H9 (cell line): Measurements from ENCODE around the gene UNC13D. TPM values are rescaled to one million over a fixed set of nuclear protein-coding genes. Genes with fewer than 3 reads are reported as not detected.

Experiments used
- DNase-seq: peaks from one replicate; pipeline ENCODE4 v3.0.0-alpha.2; 2017
- H2AFZ ChIP-seq: one replicate; pipeline ENCODE4 v1.6.1; 2013; ENCODE audit warnings: mild to moderate bottlenecking, low read length, control low read depth, moderate library complexity
- H2AK5ac ChIP-seq: 2 replicates; pipeline ENCODE4 v1.6.1; 2013; ENCODE audit warnings: low read length, control low read depth, mixed read lengths; ENCODE audit not compliant: insufficient read length
- H2BK120ac ChIP-seq: one replicate; pipeline ENCODE4 v1.6.1; 2013; ENCODE audit warnings: low read depth, mild to moderate bottlenecking, low read length, control low read depth, inconsistent platforms; ENCODE audit not compliant: poor library complexity, severe bottlenecking
- H2BK12ac ChIP-seq: 2 replicates; pipeline ENCODE4 v1.6.1; 2013; ENCODE audit warnings: low read length, control low read depth, mixed read lengths, low read depth; ENCODE audit not compliant: insufficient read length
- H2BK15ac ChIP-seq: 2 replicates; pipeline ENCODE4 v1.6.1; 2013; ENCODE audit warnings: low read depth, low read length, control low read depth
- H2BK20ac ChIP-seq: one replicate; pipeline ENCODE4 v1.6.1; 2013; ENCODE audit warnings: low read depth, mild to moderate bottlenecking, low read length, control low read depth, inconsistent platforms; ENCODE audit not compliant: poor library complexity, severe bottlenecking
- H2BK5ac ChIP-seq: 2 replicates; pipeline ENCODE4 v1.6.1; 2013; ENCODE audit warnings: low read length, control low read depth, mixed read lengths; ENCODE audit not compliant: insufficient read length
- H3K14ac ChIP-seq: 2 replicates; pipeline ENCODE4 v1.6.1; 2013; ENCODE audit warnings: low read length, control low read depth; ENCODE audit not compliant: insufficient read depth
- H3K18ac ChIP-seq: 2 replicates; pipeline ENCODE4 v1.6.1; 2013; ENCODE audit warnings: low read depth, mild to moderate bottlenecking, mixed read lengths, low read length, control low read depth; ENCODE audit not compliant: insufficient read length
- H3K23ac ChIP-seq: 2 replicates; pipeline ENCODE4 v1.6.1; 2013; ENCODE audit warnings: low read length, control low read depth, mixed read lengths, low read depth; ENCODE audit not compliant: insufficient read length
- H3K23me2 ChIP-seq: 2 replicates; pipeline ENCODE4 v1.6.1; 2013; ENCODE audit warnings: low read depth, mild to moderate bottlenecking, mixed read lengths, low read length, control low read depth; ENCODE audit not compliant: insufficient read length, poor library complexity, severe bottlenecking
- H3K27ac ChIP-seq: 2 replicates; pipeline ENCODE4 v1.5.1; 2013; ENCODE audit warnings: low read length, control low read depth, mixed read lengths, low read depth; ENCODE audit not compliant: insufficient read length
- H3K27me3 ChIP-seq: 2 replicates; pipeline ENCODE4 v1.6.1; 2013; ENCODE audit warnings: low read length, control low read depth, inconsistent platforms; ENCODE audit not compliant: insufficient read depth
- H3K4ac ChIP-seq: 2 replicates; pipeline ENCODE4 v1.6.1; 2013; ENCODE audit warnings: low read depth, mild to moderate bottlenecking, control low read depth, inconsistent platforms, low read length, moderate library complexity
- H3K4me1 ChIP-seq: 2 replicates; pipeline ENCODE4 v1.6.1; 2013; ENCODE audit warnings: low read length, control low read depth, inconsistent platforms; ENCODE audit not compliant: insufficient read depth
- H3K4me2 ChIP-seq: 2 replicates; pipeline ENCODE4 v1.6.1; 2013; ENCODE audit warnings: low read length, control low read depth, mixed read lengths; ENCODE audit not compliant: insufficient read length, insufficient read depth
- H3K56ac ChIP-seq: 2 replicates; pipeline ENCODE4 v1.6.1; 2013; ENCODE audit warnings: low read depth, mild to moderate bottlenecking, mixed read lengths, low read length, control low read depth; ENCODE audit not compliant: insufficient read length
- H3K79me1 ChIP-seq: 2 replicates; pipeline ENCODE4 v1.6.1; 2013; ENCODE audit warnings: low read depth, mild to moderate bottlenecking, moderate library complexity, low read length, control low read depth, inconsistent platforms; ENCODE audit not compliant: insufficient read depth, poor library complexity, severe bottlenecking
- H3K79me2 ChIP-seq: 2 replicates; pipeline ENCODE4 v1.6.1; 2013; ENCODE audit warnings: low read length, control low read depth, inconsistent platforms; ENCODE audit not compliant: insufficient read depth
- H3K9ac ChIP-seq: 2 replicates; pipeline ENCODE4 v1.6.1; 2013; ENCODE audit warnings: low read length, control low read depth, mixed read lengths; ENCODE audit not compliant: insufficient read length; ENCODE audit errors: extremely low read depth
- H3K9me3 ChIP-seq: one replicate; pipeline ENCODE4 v1.6.1; 2013; ENCODE audit warnings: low read depth, low read length, inconsistent platforms; ENCODE audit not compliant: control insufficient read depth
- H3T11ph ChIP-seq: one replicate; pipeline ENCODE4 v1.6.1; 2013; ENCODE audit warnings: mild to moderate bottlenecking, low read length, control low read depth, inconsistent platforms
- H4K20me1 ChIP-seq: one replicate; pipeline ENCODE4 v1.6.1; 2013; ENCODE audit not compliant: control insufficient read depth, insufficient read length, insufficient read depth
- H4K5ac ChIP-seq: 2 replicates; pipeline ENCODE4 v1.6.1; 2013; ENCODE audit warnings: low read depth, mild to moderate bottlenecking, mixed read lengths, low read length, control low read depth; ENCODE audit not compliant: insufficient read length
- H4K8ac ChIP-seq: replicated peaks from 2 replicates; pipeline ENCODE4 v1.6.1; 2013; ENCODE audit warnings: low read length, control low read depth, mixed read lengths, low read depth; ENCODE audit not compliant: insufficient read length
- H4K91ac ChIP-seq: 2 replicates; pipeline ENCODE4 v1.6.1; 2013; ENCODE audit warnings: low read depth, mild to moderate bottlenecking, moderate library complexity, mixed read lengths, low read length, control low read depth; ENCODE audit not compliant: insufficient read length
- H3K27ac Mint-ChIP-seq, 3 experiments: 2 replicates in 2 of 3; 3 replicates in 1 of 3; pipeline ENCODE4 v1.8.0; 2020 to 2021; ENCODE audit warnings: mixed read lengths in 3 of 3, mild to moderate bottlenecking in 1 of 3, moderate library complexity in 1 of 3
- H3K27me3 Mint-ChIP-seq: 2 replicates; pipeline ENCODE4 v1.8.0; 2021; ENCODE audit warnings: low read depth, mild to moderate bottlenecking, moderate library complexity, mixed read lengths
- H3K36me3 Mint-ChIP-seq, 3 experiments: 2 replicates in 2 of 3; 3 replicates in 1 of 3; pipeline ENCODE4 v1.8.0; 2020 to 2021; ENCODE audit warnings: low read depth in 3 of 3, mixed read lengths in 3 of 3; ENCODE audit not compliant: insufficient read depth in 1 of 3
- H3K4me1 Mint-ChIP-seq, 2 experiments: 2 replicates each; pipeline ENCODE4 v1.8.0; 2020; ENCODE audit warnings: mixed read lengths in 2 of 2
- H3K4me3 Mint-ChIP-seq, 2 experiments: 2 replicates in 1 of 2; 3 replicates in 1 of 2; pipeline ENCODE4 v1.8.0; 2020 to 2021; ENCODE audit warnings: mild to moderate bottlenecking in 2 of 2, mixed read lengths in 2 of 2, moderate library complexity in 1 of 2
- H3K9me3 Mint-ChIP-seq, 2 experiments: 2 replicates in 1 of 2; 3 replicates in 1 of 2; pipeline ENCODE4 v1.8.0; 2020; ENCODE audit warnings: mild to moderate bottlenecking in 2 of 2, mixed read lengths in 2 of 2, moderate library complexity in 1 of 2
- WGBS: extraction: QIAGEN DNeasy Blood & Tissue Kit; methylation state at CpG from one replicate; pipeline ENCODE4 v1.1.7; 2013; ENCODE audit warnings: missing lambda C conversion rate, low lambda C conversion rate, mixed read lengths; ENCODE audit not compliant: insufficient read length; ENCODE audit errors: extremely low coverage; 5-methylcytosine and 5-hydroxymethylcytosine counted together
- total RNA-seq: library from RNA; stranded (reverse); gene quantifications from 2 replicates; pipeline ENCODE4 v1.2.1, GENCODE V29; 2021
- TF ChIP-seq, protein P1 (sequence below): fragments of 200-600 bp; sonication (generic); conservative IDR thresholded peaks from 3 replicates; pipeline ENCODE4 v1.8.0; 2021; ENCODE audit warnings: antibody characterized with exemption, mild to moderate bottlenecking

The UNC13D gene
- total RNA-seq, 1 experiment from 2014 or later, result 6.3 TPM

DNA sequence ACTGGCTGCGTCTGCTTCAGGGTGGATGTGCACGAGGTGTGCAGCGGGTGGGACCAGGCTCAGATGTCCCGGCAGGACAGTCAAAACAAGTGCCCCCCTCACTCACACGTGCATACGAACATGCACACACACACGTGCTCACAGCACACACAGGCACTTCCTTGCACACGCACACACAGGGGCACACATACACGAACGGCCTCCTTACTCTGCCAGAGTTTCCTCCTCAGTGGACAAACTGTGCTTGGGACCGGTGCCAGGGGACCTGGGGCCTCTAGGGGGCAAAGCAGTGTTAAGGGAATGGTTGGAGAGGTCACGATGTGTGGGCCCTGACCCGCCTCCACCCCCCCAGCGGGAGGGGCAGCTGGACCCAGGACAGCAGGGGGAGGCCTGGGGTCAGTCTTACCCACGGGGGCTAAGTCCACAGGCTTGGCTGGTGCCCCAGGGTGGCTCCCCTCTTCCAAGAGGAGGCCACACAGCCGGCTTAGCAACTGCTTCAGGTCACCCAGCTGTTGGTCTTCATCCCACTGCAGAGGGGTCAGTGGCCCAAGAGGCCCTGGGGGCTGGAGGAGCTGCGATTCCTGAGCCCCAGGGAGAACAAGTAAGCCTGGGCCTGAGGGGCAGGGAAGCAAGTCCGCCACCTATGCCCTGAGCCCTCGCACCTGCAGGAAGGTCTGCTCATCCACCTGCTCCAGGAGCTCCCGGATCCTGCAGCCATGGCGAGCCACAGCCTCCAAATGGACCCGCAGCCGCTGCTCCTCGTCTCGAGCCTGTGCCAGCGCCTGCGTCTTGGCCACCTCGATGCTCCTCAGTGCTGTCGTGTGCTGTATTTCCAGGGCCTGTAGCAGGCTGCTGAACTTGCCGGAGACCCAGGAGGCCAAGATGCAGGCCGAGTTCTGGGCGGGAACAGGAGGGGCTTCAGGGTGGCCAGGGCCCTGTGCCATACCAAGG lies 47.7 kb upstream of the UNC13D start:
- Mint-ChIP-seq H3K36me3 (peaks cover 11 to 32% (median 23%) of the 10 kb centered on the region in 3 experiments), H3K27ac (no peak overlapping the region), H3K27me3 (no peaks in the 10 kb centered on the region), H3K9me3 (no peaks in the 10 kb centered on the region), H3K4me1 (peaks cover 18 to 20% of the 10 kb centered on the region in 2 experiments), H3K4me3 (no peak overlapping the region)
- Histone ChIP-seq H2BK120ac (no peak overlapping the region), H3K4me2 (no peak overlapping the region), H3K14ac (no peak overlapping the region), H2BK20ac (no peak overlapping the region), H3K23ac (no peak overlapping the region), H3K9ac (no peak overlapping the region), H2BK12ac (no peak overlapping the region), H3T11ph (no peak overlapping the region), H3K23me2 (peaks cover 3% of the 10 kb centered on the region), H2BK5ac (no peak overlapping the region), H3K4ac (no peak overlapping the region), H3K56ac (no peak overlapping the region), H2BK15ac (no peak overlapping the region), H3K79me1 (no peaks in the 10 kb centered on the region), H3K18ac (no peak overlapping the region), H4K20me1 (no peaks in the 10 kb centered on the region), H3K4me1 (no peaks in the 10 kb centered on the region; the same call in 1 of the 2 replicates), H2AFZ (no peak overlapping the region), H3K27ac (no peak overlapping the region), H3K9me3 (no peaks in the 10 kb centered on the region), H4K91ac (no peak overlapping the region), H4K5ac (no peak overlapping the region), H2AK5ac (no peak overlapping the region), H3K79me2 (no peaks in the 10 kb centered on the region), H4K8ac (no peak overlapping the region), H3K27me3 (no peaks in the 10 kb centered on the region)
- DNase-seq, result no peak
- TF ChIP-seq, protein P1, sequence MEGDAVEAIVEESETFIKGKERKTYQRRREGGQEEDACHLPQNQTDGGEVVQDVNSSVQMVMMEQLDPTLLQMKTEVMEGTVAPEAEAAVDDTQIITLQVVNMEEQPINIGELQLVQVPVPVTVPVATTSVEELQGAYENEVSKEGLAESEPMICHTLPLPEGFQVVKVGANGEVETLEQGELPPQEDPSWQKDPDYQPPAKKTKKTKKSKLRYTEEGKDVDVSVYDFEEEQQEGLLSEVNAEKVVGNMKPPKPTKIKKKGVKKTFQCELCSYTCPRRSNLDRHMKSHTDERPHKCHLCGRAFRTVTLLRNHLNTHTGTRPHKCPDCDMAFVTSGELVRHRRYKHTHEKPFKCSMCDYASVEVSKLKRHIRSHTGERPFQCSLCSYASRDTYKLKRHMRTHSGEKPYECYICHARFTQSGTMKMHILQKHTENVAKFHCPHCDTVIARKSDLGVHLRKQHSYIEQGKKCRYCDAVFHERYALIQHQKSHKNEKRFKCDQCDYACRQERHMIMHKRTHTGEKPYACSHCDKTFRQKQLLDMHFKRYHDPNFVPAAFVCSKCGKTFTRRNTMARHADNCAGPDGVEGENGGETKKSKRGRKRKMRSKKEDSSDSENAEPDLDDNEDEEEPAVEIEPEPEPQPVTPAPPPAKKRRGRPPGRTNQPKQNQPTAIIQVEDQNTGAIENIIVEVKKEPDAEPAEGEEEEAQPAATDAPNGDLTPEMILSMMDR, result no peak
- no CpG with 5 or more reads among the region's 32 CpGs for WGBS
